Upper lobe of right lung (tissue), 1 donor: Measurements from ENCODE around the gene TSPAN5. TPM values are rescaled to one million over a fixed set of nuclear protein-coding genes. Genes with fewer than 3 reads are reported as not detected.

Experiments
- ATAC-seq: fragments of 200-7000 bp; cut with Tn5 transposase; one replicate; pipeline ENCODE4 v1.9.1; 2020; ENCODE audit warnings: mild to moderate bottlenecking, moderate library complexity
- DNase-seq: peaks from one replicate; pipeline ENCODE4 v3.0.0-alpha.2; 2020
- H3K27ac ChIP-seq: fragments of 200-600 bp; one replicate; pipeline ENCODE4 v1.8.0; 2022
- H3K27me3 ChIP-seq: fragments of 200-600 bp; one replicate; pipeline ENCODE4 v1.8.0; 2022; ENCODE audit warnings: mild to moderate bottlenecking
- H3K36me3 ChIP-seq: fragments of 200-600 bp; one replicate; pipeline ENCODE4 v1.8.0; 2022
- H3K4me1 ChIP-seq: fragments of 200-600 bp; one replicate; pipeline ENCODE4 v1.8.0; 2022
- H3K4me3 ChIP-seq: fragments of 200-600 bp; one replicate; pipeline ENCODE4 v1.8.0; 2022; ENCODE audit warnings: mild to moderate bottlenecking
- H3K9me3 ChIP-seq: fragments of 200-600 bp; one replicate; pipeline ENCODE4 v1.8.0; 2022
- CTCF ChIP-seq: fragments of 200-600 bp; IDR thresholded peaks from one replicate; pipeline ENCODE4 v1.8.0; 2022; ENCODE audit warnings: antibody characterized with exemption
- intact Hi-C: fragments of 100-400 bp; cut with DNase I; formaldehyde crosslinking; loops from one replicate; pipeline ENCODE4 v1.11.0; 2022
- total RNA-seq: library from RNA; stranded (reverse); fragmentation: NEBNext Ultra II Directional; extraction: Animal tissue kit (Norgen Biotek cat#: 25700); gene quantifications from one replicate; pipeline ENCODE4 v1.2.1, GENCODE V29; 2021
- donor health status: DM: no; HTN: yes; CAD: no; lungs with severe emphysema.

TSPAN5 gene
- total RNA-seq, 1 donor from 2014 or later: 6.9 TPM

GRCh38 chr4:98606894-98607293 is 51.5 kb downstream of the TSPAN5 start:
- Histone ChIP-seq H3K27ac (no peak overlapping the region), H3K9me3 (no peaks in the 10 kb centered on the region), H3K4me3 (no peak overlapping the region), H3K36me3 (no peaks in the 10 kb centered on the region), H3K27me3 (no peaks in the 10 kb centered on the region), H3K4me1 (no peaks in the 10 kb centered on the region)
- no peak for ATAC-seq
- intact Hi-C loops: no loop called here
- TF ChIP-seq CTCF: no peak
- DNase-seq: no peak

GRCh38 chr4:98605216-98605615 is 53.2 kb downstream of the TSPAN5 start:
- Histone ChIP-seq H3K27ac (no peak overlapping the region), H3K36me3 (no peaks in the 10 kb centered on the region), H3K4me3 (no peak overlapping the region), H3K27me3 (no peaks in the 10 kb centered on the region), H3K9me3 (no peaks in the 10 kb centered on the region), H3K4me1 (no peaks in the 10 kb centered on the region)
- TF ChIP-seq CTCF: no peak
- ATAC-seq (no peak), DNase-seq (no peak)
- intact Hi-C loops: no loop called here

- no peak overlapping the region for H3K4me3 ChIP-seq
- no peak for TF ChIP-seq CTCF
- DNase-seq: no peak
- H3K36me3 ChIP-seq: no peaks in the 10 kb centered on the region
- H3K27me3 ChIP-seq: no peaks in the 10 kb centered on the region
- no peaks in the 10 kb centered on the region for H3K9me3 ChIP-seq
- ATAC-seq: no peak
- no peak overlapping the region for H3K27ac ChIP-seq
- intact Hi-C loops: no loop called here
- no peaks in the 10 kb centered on the region for H3K4me1 ChIP-seq
Observed at GRCh38 chr4:98604723-98605122, 53.7 kb downstream of the TSPAN5 start.

GRCh38 chr4:98603683-98604521 is 54.5 kb downstream of the TSPAN5 start:
- no peak overlapping the region for H3K27ac ChIP-seq
- no peak for TF ChIP-seq CTCF
- DNase-seq (no peak), ATAC-seq (no peak)
- H3K4me3 ChIP-seq: no peak overlapping the region
- H3K27me3 ChIP-seq: no peaks in the 10 kb centered on the region
- no peaks in the 10 kb centered on the region for H3K4me1 ChIP-seq
- intact Hi-C loops: no loop called here
- no peaks in the 10 kb centered on the region for H3K36me3 ChIP-seq
- H3K9me3 ChIP-seq: no peaks in the 10 kb centered on the region

GRCh38 chr4:98602270-98602669 is 56.1 kb downstream of the TSPAN5 start:
- no peak for TF ChIP-seq CTCF
- Histone ChIP-seq H3K9me3 (no peaks in the 10 kb centered on the region), H3K4me1 (no peaks in the 10 kb centered on the region), H3K4me3 (no peak overlapping the region), H3K36me3 (no peaks in the 10 kb centered on the region), H3K27ac (no peak overlapping the region), H3K27me3 (no peaks in the 10 kb centered on the region)
- ATAC-seq (no peak), DNase-seq (no peak)
- intact Hi-C loops: no loop called here
